Posterior vena cava (tissue), 2 donors: ENCODE data around the gene NEK1. TPM values are rescaled to one million over a fixed set of nuclear protein-coding genes. Genes with fewer than 3 reads are reported as not detected.
"Not testable (repeated sequence)": the region's sequence is repeated elsewhere in the genome, so short reads cannot be mapped to it uniquely, and the experiment has no call there.

Source experiments
- DNase-seq: peaks from one replicate; pipeline ENCODE4 v3.0.0-alpha.2; 2020; ENCODE audit warnings: low spot score
- intact Hi-C, 2 donors: fragments of 100-400 bp; cut with DNase I; formaldehyde crosslinking; loops; one replicate each; pipeline versions ENCODE4 v1.14.1 to v1.14.2; 2022 to 2023
- total RNA-seq, 2 donors: library from RNA; stranded (reverse); fragmentation: NEBNext Ultra II Directional; extraction: Animal tissue kit (Norgen Biotek cat#: 25700); gene quantifications; one replicate each; pipeline ENCODE4 v1.2.1, GENCODE V29; 2021
- donor health status: DM: yes; HTN: yes; CAD: no.
- donor health status: DM: yes; HTN: yes; CAD: no.

NEK1 gene
- total RNA-seq, 2 donors from 2014 or later: 19.2 to 19.9 TPM

DNA sequence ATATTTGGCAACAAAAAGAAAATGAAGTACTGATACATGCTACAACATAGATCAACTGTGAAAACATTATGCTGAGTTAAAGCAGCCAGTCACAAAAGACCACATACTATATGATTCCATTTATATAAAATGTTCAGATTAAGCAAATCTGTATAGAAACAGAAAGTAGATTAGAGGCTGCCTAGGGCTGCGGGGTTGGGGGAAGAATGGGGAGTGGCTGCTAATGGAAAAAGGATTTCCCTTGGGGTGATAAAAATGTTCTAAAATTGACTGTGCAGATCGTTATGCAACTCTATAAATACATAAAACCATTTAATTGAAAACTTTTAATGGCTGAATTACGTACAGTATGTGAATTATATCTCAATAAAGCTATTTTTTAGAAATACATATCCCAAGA is 46.8 kb downstream of the NEK1 start:
- intact Hi-C loops: no loop called here
- no peak for DNase-seq

DNA sequence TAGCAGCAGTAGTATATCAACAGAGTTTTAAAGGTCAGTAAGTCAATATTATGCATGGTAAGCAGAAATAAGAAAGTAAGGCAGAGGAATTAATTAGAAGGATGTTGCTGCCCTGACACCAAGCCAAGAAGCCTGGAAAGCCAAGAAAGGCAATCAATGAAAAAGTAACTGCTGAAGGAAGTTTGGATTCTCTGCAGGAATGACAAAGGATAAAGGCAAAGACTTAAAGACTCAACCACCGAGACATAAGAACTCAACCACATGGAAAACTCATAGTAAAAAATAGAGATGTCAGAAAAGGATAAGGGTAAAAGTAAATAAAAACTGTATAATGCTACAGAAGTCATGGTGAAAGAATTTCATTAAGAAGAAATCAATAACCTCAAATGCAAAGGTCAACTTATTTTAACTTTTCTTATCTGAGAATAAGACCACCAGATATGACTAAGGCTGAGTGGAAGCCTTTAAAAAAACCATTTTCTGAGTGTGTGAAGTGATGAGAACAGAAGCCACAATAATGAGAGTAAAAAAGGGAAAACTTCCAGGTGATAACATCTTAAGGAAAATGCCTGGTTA is 55.2 kb downstream of the NEK1 start:
- DNase-seq: no peak
- intact Hi-C loops: no loop called here

DNA sequence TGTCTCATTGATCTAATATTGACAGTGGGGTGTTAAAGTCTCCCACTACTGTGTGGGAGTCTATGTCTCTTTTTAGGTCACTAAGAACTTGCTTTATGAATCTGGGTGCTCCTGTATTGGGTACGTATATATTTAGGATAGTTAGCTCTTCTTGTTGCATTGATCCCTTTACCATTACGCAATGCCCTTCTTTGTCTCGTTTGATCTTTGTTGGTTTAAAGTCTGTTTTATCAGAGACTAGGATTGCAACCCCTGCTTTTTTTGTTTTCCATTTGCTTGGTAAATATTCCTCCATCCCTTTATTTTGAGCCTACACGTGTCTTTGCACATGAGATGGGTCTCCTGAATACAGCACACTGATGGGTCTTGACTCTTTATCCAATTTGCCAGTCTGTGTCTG is 65.8 kb downstream of the NEK1 start:
- intact Hi-C loops, DNase-seq: not testable (repeated sequence)

DNA sequence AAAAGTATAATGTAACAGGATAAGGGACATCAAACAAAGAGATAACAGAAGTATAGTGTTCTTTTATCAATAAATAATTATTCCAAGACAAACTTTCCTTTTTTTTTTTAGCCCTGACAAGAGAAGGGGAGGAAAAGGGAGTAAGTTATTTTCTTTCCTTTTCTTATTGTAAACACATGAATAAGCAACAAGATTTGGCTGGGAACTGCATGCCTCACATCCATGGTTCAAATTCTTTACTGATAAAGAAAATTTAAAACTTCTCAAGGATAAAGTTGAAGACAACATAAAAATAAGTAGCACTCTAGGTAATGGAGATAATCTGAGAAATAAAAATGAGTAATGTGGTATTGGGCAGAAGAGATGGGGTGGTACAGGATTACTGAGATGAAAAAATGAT is 71.6 kb downstream of the NEK1 start:
- DNase-seq: no peak
- intact Hi-C loops: no loop called here

DNA sequence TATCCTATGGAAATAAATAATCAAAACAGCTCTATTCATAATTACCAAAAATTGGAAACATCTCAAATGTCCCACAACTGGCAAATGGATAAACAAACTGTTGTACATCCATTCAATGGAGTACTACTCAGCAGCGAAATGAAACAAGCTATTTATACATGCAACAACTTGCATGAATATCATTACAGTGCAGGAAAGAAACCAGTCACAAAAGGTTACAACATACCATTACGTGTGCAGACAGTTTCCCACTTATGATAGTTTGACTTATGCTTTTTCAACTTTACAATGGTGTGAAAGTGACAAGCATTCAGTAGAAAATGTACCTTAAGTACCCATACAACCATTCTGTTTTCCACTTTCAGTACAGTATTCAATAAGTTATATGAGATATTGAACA is 82.3 kb downstream of the NEK1 start:
- intact Hi-C loops: no loop called here
- no peak for DNase-seq

DNA sequence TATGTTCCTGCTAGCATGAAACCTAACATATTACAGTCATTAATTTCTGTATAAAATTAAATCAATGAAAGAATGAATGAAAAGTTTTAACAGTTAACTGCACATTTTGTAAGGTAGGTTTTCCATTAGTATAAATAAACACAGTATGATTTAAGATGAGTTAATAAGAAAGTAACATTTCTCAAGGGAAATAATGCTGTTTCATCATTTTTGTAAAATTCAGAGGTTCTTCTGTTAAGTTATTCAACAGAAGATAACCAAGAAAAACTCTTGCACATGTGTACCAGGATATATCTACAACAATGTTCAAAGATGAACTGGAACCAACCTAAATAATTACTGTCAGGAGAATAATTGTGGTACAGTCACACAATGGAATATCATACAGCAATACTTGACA is 88.6 kb downstream of the NEK1 start:
- intact Hi-C loops: no loop called here
- no peak for DNase-seq

DNA sequence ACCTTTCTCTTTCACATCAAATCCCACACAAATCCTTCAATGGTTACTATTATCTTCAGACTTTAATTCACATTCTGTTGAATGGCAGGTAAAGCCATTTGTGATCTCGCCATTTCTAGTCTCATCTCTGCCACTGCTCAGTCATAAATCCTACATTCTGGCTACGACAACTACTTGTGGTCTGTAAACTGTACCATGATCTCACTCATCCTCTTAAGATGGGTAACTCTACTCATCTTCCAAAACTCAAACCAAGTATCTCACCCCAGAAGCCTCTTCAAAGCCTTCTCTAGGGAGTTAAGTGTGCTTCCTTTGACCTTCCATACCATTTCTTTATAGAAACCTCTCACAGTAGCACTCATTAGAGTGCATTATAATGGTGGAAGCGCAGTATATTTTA is 101.8 kb downstream of the NEK1 start:
- intact Hi-C loops: no loop called here
- no peak for DNase-seq

DNA sequence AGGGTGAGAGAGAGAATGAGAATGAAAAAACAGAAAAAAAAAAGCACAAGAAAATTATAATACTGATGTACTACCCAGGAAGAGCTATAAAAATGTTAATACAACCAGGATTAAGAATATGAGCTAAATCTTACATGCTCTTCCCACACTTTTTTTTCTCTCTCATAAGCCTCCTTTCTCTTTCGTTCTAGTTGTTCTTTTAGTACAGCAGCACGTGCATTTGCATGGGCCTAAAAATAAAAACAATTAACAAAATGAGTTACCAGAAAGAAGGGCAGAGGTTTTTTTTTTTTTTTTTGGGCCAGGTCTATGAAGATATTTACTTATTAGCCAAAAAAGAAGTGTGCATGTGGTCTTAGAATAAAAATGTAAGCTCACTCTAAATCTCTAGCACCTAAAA is 105.5 kb downstream of the NEK1 start:
- intact Hi-C loops: no loop called here
- DNase-seq: no peak

DNA sequence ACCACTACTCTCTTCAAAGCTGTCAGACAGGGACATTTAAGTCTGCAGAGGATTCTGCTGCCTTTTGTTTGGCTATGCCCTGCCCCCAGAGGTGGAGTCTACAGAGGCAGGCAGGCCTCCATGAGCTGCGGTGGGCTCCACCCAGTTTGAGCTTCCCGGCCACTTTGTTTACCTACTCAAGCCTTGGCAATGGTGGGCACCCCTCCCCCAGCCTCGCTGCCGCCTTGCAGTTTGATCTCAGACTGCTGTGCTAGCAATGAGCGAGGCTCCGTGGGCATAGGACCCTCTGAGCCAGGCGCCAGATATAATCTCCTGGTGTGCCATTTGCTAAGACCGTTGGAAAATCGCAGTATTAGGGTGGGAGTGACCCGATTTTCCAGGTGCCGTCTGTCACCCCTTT is 112.5 kb downstream of the NEK1 start:
- DNase-seq, intact Hi-C loops: not testable (repeated sequence)

DNA sequence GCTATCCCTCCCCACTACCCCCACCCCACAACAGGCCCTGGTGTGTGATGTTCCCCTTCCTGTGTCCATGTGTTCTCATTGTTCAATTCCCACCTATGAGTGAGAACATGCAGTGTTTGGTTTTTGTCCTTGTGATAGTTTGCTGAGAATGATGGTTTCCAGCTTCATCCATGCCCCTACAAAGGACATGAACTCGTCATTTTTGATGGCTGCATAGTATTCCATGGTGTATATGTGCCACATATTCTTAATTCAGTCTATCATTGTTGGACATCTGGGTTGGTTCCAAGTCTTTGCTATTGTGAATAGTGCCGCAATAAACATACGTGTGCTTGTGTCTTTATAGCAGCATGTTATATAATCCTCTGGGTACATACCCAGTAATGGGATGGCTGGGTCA is 118.1 kb downstream of the NEK1 start:
- DNase-seq, intact Hi-C loops: not testable (repeated sequence)

DNA sequence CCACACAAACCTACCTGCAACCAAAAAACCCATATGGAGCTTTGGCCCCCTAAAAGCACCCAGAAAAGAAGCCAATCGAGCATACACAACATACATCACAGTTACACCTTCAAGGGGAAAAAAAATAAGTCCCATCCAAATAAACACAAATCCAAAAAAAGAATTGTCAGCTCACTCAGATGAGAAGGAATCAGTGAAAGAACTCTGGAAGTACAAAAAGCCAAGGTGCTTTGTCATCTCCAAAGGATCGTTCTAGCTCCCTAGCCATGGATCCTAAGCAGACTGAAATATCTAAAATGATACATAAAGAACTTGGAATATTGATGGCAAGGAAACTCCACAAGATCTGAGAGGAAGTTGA is 119.2 kb downstream of the NEK1 start:
- intact Hi-C loops: no loop called here
- no peak for DNase-seq

DNA sequence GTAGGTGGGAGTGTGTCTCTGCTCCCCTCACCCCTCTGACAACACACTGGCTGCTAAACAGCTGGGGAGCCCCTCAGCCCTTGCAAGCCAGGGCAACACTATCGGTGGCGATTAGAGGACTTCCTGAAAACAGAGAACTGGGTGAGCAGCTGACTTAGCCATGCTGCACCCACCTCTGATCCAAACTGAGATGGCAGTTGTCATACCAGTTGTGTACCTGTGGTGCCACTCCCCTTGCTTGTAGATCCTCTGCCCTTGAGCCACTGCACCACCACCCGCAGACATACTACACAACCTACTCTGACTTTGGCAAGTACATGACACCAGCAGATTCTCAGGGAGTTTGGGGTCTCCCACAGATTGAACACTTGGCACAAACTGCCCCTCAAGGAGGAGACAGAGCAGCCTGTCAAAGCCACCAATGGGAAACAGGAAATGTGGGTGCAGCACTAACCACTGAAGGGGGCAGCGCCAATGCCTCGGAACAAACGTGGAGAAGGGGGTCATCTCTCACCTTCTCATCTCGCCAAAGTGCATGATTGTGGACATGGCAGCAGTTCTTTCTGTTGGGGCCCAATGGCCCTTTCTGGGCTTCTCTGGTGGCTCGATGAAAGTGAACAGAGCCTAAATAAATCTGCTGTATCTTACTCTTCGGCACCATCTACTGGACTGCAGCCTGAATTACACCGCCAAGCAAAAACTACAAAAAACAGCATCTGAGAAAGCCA is 119.8 kb downstream of the NEK1 start:
- no peak for DNase-seq
- intact Hi-C loops: no loop called here

DNA sequence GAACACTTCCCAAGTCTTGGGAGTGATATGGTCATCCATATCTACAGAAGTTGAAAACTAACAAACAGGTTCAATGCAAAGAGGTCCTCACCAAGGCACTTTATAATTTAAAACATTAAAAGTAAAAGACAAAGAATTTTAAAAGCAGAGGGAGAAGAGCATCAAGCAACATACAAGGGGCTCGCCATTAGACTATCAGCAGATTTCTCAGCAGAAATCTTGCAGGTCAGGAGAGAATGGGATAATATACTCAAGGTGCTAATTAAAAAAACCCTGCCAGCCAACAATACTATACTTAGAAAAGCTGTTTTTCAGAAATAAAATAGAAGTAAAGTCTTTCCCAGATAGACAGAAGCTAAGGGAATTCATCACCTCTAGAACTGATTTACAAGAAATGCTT is 121.2 kb downstream of the NEK1 start:
- no peak for DNase-seq
- intact Hi-C loops: no loop called here

DNA sequence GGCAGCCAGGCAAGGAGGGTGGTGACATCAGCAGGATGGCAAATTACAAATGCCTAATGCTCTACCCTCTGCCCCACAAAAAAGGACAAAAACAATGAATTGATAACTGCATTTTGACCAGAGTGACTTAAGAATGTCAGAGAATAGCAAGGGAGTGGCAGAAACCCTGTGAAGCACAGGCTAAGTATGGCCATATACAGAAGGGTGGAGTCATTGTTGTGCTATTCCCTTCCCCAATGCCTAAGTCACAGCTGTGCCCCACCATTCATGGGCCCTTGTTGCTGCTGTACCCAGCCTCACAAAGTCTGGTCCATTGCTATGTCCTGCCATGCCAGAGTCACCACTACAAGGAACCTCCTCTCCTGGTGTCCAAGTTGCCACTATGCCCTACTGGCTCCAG is 123.1 kb downstream of the NEK1 start:
- no peak for DNase-seq
- intact Hi-C loops: loop anchor here (10.0 kb wide), 2 partner anchors 465 to 555 kb away; no protein-coding TSS in a partner anchor

DNA sequence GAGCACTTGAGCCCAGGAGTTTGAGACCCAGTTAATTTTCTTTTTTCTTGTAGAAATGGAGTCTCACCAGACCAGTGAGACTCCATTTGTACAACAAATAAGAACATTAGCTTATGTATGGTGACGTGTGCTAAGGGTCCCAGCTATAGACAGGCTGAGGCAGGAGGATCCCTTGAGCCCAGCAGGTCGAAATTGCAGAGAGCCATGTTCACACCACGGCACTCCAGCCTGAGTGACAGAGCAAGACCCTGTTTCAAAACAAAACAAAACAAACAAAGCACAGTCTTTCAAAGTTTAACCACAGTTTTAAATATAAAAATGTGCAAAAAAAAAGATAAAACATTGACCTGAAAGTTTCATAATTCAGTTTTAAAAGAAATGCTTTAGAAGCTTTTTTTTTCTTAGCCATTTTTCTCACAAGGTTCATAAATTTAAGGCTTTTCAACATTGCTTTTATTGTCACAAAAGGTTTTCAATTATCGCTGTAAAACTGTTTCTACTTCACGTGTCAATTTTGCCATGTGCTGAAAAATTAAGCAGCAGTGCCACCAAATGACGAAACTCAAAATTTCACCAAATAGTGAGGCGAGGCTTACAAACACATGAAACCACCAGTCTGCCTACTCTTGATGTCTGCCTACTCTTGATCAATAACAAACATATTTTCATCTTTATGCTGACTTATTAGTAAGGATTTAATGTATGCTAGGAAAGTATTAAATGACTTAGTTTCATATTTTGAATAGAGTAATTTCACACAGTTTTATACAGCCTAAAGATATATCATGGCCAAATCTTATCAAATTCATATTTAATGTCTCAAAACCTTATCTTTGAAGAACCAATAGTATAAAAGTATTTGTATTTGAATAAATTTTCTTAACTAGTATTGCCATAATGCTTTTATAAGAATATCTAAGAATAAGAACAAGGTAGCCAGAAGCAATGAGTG is 126.3 kb downstream of the NEK1 start:
- DNase-seq: no peak
- intact Hi-C loops: loop anchor here (10.0 kb wide), 2 partner anchors 461 to 551 kb away; no protein-coding TSS in a partner anchor

DNA sequence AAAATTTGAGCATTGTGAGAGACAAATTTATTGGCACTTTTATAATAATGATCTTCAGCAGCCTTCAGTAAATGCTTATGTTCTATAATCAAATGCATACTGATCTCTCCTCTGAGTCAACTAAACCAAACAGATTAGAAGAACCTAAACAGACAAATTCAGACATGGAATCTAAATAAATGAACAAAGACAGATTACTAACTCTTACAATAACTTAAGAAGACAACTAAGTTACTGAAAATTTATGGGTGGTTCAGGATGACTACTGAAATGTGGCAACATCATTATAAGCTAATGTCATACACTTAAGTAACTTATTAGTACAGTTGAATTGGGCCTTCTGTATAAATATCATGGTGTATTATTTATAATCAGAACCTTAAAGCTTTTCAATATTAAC is 127.3 kb downstream of the NEK1 start:
- intact Hi-C loops: loop anchor here (10.0 kb wide), 2 partner anchors 460 to 550 kb away; no protein-coding TSS in a partner anchor
- no peak for DNase-seq

DNA sequence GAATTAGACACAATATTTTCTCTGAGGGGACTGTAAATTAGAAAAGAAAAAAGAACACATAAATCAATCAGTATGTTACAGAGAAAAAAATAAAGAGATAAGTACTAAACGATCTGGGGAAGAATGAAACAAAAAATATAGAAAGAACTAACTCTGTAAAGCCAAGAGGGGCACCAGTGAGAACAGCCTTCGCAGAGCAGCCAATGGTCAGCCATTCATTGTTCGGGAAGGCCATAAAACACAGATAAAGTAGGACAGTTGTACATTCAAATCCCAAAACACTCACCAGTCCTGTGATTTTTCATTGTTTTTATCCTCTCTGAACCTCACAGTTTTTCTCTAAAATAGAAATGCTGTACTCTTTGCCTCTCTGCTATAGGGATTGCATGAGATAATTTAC is 127.9 kb downstream of the NEK1 start:
- DNase-seq: no peak
- intact Hi-C loops: loop anchor here (10.0 kb wide), 2 partner anchors 460 to 550 kb away; no protein-coding TSS in a partner anchor

DNA sequence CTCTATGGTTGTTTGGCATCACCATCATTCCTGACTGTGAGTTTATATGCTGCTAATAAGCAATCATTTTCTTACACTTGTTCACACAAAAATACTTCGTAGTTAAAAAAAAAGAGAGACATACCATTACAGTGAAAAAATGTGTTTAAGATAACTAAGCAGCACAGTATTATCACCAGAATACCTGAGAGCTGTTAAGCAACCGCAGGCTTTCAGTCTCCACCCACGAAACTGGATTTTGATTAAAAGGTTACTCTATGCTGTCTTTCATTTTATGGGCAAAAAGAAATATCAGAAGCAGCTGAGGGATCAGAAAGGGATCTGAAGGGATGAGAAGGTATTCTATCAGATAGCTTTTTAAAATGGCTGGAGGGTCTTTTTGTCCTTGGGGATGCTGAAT is 148.3 kb downstream of the NEK1 start:
- DNase-seq: no peak
- intact Hi-C loops: no loop called here

DNA sequence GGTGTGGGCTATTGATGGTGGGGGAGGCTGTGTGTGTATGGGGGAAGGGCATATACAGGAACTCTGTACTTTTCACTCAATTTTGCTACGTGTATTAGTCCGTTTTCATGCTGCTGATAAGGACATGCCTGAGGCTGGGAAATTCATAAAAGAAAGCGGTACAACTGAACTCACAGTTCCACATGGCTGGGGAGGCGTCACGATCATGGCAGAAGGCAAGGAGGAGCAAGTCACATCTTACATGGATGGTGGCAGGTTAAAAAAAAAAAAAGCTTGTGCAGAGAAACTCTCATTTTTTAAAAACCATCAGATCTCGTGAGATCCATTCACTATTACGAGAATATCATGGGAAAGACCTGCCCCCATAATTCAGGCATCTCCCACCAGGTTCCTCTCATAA is 152.3 kb downstream of the NEK1 start:
- intact Hi-C loops: no loop called here
- DNase-seq: no peak

DNA sequence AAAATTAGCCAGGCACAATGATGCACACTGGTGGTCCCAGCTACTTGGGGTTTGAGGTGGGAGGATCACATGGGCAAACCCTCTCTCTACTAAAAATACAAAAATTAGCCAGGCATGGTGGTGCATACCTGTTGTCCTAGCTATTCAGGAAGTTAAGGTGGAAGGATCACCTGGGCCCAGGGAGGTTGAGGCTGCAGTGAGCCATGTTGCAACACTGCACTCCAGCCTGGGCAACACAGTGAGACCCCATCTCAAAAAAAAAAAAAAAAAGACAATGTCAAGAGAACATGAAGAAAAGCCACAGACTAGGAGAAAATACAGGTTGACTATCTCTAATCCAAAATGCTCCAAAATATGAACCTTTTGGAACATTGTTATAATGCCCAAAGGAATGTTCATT is 153.8 kb downstream of the NEK1 start:
- DNase-seq: no peak
- intact Hi-C loops: no loop called here
